GM10266 (cell line): Measurements from ENCODE around the gene SLC16A13.

ENCODE experiments used
- DNase-seq: peaks from one replicate; pipeline ENCODE4 v3.0.0; 2012; ENCODE audit errors: extremely low spot score
- TF ChIP-seq, protein P1 (sequence below): IDR thresholded peaks from 2 replicates; pipeline ENCODE4 v1.5.1; 2012; ENCODE audit warnings: mild to moderate bottlenecking, low read depth; ENCODE audit not compliant: control insufficient read depth, insufficient read depth; ENCODE audit errors: missing control alignments

SLC16A13 gene

DNA sequence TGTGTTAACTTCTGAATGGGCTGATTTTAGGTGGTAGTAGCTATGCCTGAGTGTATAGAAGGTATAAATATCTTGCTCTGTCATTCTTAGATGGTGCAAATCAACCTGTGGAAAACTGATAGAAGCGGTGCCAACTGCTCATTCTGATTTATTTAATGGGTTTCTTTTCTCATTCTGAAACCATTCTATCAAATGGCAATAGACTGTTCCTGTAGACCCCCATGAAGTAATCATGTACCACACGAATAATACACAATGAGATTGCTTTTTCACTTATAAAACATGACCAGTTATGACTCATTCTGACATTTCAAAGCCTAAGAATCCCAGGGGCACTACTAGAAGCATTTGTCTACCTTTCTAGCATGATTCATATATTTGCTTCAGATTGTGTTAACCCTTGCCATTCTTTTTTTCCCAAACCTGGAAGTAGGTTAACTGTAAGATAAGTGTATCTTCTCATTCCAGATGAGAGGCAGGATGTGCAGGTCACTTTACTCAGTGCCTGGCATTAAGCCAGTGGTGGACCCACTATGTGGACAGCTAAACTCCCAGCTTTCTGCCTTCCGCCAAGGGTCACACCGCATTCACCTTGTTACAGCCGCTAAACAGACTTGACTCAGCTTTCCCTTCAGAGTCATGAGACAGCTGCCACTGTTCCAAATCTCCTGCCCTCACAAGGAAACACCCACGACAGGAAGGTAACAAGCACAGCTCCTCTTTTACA, 24.5 kb downstream of the SLC16A13 start:
- no peak for DNase-seq
- TF ChIP-seq, protein P1, sequence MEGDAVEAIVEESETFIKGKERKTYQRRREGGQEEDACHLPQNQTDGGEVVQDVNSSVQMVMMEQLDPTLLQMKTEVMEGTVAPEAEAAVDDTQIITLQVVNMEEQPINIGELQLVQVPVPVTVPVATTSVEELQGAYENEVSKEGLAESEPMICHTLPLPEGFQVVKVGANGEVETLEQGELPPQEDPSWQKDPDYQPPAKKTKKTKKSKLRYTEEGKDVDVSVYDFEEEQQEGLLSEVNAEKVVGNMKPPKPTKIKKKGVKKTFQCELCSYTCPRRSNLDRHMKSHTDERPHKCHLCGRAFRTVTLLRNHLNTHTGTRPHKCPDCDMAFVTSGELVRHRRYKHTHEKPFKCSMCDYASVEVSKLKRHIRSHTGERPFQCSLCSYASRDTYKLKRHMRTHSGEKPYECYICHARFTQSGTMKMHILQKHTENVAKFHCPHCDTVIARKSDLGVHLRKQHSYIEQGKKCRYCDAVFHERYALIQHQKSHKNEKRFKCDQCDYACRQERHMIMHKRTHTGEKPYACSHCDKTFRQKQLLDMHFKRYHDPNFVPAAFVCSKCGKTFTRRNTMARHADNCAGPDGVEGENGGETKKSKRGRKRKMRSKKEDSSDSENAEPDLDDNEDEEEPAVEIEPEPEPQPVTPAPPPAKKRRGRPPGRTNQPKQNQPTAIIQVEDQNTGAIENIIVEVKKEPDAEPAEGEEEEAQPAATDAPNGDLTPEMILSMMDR, result no peak

DNA sequence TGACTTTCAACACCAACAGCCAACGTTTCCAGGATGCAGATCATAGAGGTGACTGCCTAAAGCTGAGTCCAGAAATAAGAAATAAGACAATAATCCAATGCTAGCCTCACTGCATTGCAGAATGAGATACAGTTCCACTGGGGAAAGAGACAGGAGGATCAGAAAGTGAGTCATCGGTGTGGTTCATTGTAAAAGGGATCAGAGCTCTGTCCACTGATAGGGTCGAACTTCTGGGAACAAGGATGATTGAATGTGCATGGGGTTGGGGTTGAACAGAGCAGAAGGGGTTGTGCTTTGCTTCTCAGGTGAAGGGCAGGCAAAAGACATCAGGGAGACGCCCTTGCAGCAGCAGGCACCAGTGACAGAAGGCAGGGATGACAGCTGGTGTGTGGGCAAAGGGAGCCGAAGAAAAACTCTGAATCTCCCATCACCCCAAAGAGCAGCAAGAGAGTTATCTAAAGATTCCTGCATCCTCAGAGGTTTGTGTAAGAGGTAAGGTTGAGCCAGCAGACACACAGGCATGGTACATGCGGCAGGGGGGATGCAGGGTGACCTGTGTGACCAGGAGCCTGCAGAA, 27.8 kb downstream of the SLC16A13 start:
- DNase-seq, result no peak
- TF ChIP-seq, protein P1, result no peak

DNA sequence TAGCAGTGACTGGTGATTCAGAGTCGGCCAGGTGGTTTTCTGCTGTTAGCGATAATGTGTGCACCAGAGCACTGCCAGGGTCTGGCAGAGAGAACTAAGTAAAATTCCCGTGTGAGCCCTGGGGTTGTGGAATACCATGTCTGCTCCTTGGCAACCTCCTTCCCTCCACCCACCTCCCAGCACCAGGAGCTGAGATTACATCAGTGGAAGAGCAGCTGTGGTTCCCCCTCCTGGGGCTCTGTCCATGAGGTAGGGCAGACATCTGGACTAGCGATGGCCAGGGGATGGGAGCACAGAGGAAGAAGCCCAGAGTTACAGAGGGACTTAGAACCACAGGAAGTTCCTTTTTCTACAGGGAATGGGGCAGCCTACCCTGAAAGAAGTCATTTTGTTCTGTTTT, 28.4 kb downstream of the SLC16A13 start:
- TF ChIP-seq, protein P1, result no peak
- DNase-seq, result no peak

DNA sequence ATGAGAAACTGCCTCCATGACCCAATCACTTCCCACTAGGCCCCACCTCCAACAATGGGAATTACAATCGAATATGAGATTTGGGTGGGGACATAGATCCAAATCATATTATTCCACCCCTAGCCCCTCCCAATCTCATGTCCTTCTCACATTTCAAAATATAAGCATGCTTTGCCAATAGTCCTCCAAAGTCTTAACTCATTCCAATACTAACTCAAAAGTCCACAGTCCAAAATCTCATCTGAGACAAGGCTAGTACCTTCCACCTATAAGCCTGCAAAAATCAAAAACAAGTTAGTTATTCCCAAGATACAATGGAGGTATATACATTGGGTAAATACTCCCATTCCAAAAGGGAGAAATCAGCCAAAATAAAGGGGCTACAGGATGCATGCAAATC, 31.4 kb downstream of the SLC16A13 start:
- TF ChIP-seq, protein P1, result no peak
- no peak for DNase-seq

DNA sequence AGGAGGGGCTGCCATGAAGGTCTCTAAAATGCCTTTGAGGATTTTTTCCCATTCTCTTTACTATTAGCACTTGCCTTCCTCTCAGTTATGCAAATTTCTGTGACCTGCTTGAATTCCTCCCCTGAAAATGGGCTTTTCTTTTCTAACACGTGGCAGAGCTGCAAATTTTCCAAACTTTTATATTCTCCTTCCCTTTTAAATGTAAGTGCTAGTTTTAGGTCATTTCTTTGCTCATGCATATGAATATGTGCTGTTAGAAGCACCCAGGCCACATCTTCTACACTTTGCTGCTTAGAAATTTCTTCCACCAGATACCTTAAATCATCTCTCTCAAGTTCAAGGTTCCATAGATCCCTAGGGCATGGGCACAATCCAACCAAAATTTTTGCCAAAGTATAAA, 32.5 kb downstream of the SLC16A13 start:
- no peak for DNase-seq
- TF ChIP-seq, protein P1, result no peak

DNA sequence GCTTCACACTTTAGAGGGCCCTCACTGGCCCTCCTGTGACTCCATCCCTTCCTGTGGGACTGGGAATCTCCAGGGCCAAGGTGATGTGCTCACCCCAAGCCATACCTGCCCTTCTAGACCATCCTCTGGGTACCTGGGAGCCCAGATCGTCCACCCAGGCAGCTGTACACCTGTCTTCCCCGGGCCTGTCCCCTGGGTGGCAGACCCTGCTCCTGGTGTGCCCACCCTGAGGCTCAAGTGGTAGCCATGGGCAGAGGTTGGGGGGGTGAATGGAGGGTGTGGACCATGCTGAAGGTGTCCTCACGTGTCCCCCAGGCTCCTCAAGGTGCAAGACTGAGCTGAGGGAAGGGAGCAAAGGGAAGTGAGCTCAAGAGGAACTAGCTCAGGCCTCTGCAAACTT, 34.9 kb downstream of the SLC16A13 start:
- TF ChIP-seq, protein P1, result no peak
- DNase-seq, result no peak

DNA sequence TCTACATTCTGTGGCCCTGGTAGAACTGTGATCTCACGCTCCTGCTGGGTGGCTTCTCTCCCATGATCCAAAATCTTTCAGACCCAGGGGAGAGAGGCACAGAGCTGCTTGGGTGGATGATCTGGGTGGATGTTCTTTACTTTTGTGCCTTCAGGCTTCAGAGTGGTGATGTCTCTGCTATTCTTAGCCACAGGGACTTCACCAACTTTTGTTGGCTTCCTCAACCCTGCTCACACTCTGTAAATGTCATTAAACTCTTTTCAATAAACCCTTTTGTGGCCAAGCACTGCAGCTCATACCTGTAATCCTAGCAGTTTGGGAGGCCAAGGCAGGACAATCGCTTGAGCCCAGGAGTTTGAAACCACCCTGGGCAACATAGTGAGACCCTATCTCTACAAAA, 36.6 kb downstream of the SLC16A13 start:
- TF ChIP-seq, protein P1, result no peak
- DNase-seq, result no peak
